Epithelial cell of esophagus (primary cell): ENCODE measurements around the gene ITPR1.
"Not testable (repeated sequence)": the region's sequence is repeated elsewhere in the genome, so short reads cannot be mapped to it uniquely, and the experiment has no call there.

Experiments used
- DNase-seq: peaks from one replicate; pipeline ENCODE4 v3.0.0; 2010; ENCODE audit warnings: low read depth
- H3K4me3 ChIP-seq: 2 replicates; pipeline ENCODE4 v1.5.1; 2011; ENCODE audit warnings: mild to moderate bottlenecking, low read length, control low read depth
- CTCF ChIP-seq: IDR thresholded peaks from 2 replicates; pipeline ENCODE4 v1.5.1; 2011; ENCODE audit warnings: low read depth, mild to moderate bottlenecking, low read length, control low read depth, inconsistent platforms; ENCODE audit not compliant: insufficient read depth; ENCODE audit errors: missing control alignments

Gene ITPR1

GRCh38 chr3:4596612-4597011 is 103.5 kb downstream of the ITPR1 start:
- no peak overlapping the region for H3K4me3 ChIP-seq
- DNase-seq = no peak
- TF ChIP-seq CTCF = no peak

GRCh38 chr3:4597208-4597985 is 104.2 kb downstream of the ITPR1 start:
- no peak overlapping the region for H3K4me3 ChIP-seq
- TF ChIP-seq CTCF = no peak
- no peak for DNase-seq

GRCh38 chr3:4598232-4598631 is 105.1 kb downstream of the ITPR1 start:
- not testable (repeated sequence) for H3K4me3 ChIP-seq, DNase-seq

GRCh38 chr3:4599612-4600011 is 106.5 kb downstream of the ITPR1 start:
- H3K4me3 ChIP-seq = no peak overlapping the region
- no peak for DNase-seq
- no peak for TF ChIP-seq CTCF

- no peak for DNase-seq
- H3K4me3 ChIP-seq = no peak overlapping the region
- TF ChIP-seq CTCF = no peak
Measured at GRCh38 chr3:4600493-4600892, 107.3 kb downstream of the ITPR1 start.

- TF ChIP-seq CTCF = no peak
- no peak overlapping the region for H3K4me3 ChIP-seq
- DNase-seq = peak; percentile 48
Measured at GRCh38 chr3:4601892-4602291, 108.7 kb downstream of the ITPR1 start.

GRCh38 chr3:4604693-4605092 is 111.5 kb downstream of the ITPR1 start:
- no peak for TF ChIP-seq CTCF
- no peak for DNase-seq

More at GRCh38 chr3:4604693-4605092, 111.5 kb downstream of the ITPR1 start:
- no peak overlapping the region for H3K4me3 ChIP-seq
